GM08714 (cell line): ENCODE measurements around the gene BCL6B.
"Not testable (repeated sequence)": the region's sequence is repeated elsewhere in the genome, so short reads cannot be mapped to it uniquely, and the experiment has no call there.

Experiments used
- H3K4me3 ChIP-seq: fragments of 200-500 bp; sonication (Bioruptor generic); 2 replicates; pipeline ENCODE4 v1.5.1; 2014; ENCODE audit warnings: mild to moderate bottlenecking, low read length, inconsistent platforms
- ZNF274 ChIP-seq: IDR thresholded peaks from 2 replicates; pipeline ENCODE4 v1.6.1; 2012; ENCODE audit warnings: mild to moderate bottlenecking, low read depth, low read length

BCL6B gene

DNA sequence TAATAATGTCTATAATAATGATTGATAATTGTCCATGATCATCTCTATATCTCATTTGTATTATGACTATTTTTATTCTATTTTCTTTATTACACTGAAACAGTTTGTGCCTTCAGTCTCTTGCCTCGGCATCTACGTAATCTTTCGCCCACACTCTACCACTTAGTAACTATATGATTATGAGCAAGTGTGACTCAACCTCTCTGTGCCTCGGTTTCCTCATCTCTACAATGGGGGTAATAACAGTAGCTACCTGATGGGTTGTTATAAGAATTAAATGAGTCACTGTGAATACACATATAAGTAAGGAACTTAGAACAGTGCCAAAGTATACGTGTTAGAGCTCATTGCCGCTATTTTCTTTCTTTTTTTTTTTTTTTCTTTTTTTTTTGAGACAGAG lies 24.7 kb downstream of the BCL6B start:
- TF ChIP-seq ZNF274: no peak
- no peak overlapping the region for H3K4me3 ChIP-seq

DNA sequence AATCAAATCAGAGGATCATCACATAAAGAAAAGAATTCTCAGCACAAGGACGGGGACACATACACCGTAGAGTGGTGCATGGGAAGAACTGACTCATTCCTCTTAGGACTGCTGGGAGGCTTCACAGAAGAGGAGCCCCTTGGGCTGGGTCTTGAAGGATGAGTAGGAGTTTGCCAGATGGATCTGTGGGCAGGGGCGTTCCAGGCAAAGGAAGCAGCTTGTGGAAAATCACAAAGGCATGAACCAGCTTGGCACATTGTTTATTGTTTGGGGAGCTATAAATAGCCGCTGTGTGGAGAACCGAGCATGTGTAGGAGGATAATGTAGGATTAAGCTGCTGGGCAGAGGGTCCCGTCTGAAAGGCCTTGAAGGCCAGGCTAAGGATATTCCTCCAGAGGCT lies 26.1 kb downstream of the BCL6B start:
- no peak for TF ChIP-seq ZNF274
- no peak overlapping the region for H3K4me3 ChIP-seq

DNA sequence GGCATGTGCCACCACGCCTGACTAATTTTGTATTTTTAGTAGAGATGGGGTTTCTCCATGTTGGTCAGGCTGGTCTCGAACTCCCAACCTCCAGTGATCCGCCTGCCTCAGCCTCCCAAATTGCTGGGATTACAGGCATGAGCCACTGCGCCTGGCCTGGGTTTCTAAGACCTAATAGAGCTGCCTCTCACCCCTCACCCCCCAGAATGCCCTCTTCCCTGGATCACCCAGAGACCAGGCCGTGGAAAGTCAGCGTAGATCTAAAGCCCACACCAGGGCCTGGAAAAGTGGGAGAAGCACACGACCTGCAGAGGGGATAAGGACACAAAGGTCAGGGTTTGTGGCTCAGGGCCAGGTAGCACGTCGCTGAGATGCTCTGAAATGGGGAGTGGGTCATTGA lies 27.7 kb downstream of the BCL6B start:
- H3K4me3 ChIP-seq: not testable (repeated sequence)

DNA sequence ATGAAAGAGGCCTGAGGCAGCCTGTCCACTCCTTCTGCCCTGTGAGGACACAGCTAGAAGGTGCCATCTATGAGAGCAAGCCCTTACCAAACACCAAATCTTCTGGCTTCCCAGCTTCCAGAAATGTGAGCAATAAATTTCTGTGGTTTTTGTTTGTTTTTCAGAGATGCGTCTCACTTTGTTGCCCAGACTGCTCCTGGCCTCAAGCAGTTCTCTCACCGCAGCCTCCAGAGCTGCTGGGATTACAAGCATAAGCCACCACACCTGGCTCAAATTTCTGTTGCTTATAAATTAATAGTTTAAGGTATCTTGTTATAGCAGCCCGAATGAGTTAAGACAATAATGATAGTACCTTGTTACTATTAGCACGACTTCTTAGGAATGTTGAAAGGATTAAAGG lies 33.5 kb downstream of the BCL6B start:
- TF ChIP-seq ZNF274: no peak
- no peak overlapping the region for H3K4me3 ChIP-seq

DNA sequence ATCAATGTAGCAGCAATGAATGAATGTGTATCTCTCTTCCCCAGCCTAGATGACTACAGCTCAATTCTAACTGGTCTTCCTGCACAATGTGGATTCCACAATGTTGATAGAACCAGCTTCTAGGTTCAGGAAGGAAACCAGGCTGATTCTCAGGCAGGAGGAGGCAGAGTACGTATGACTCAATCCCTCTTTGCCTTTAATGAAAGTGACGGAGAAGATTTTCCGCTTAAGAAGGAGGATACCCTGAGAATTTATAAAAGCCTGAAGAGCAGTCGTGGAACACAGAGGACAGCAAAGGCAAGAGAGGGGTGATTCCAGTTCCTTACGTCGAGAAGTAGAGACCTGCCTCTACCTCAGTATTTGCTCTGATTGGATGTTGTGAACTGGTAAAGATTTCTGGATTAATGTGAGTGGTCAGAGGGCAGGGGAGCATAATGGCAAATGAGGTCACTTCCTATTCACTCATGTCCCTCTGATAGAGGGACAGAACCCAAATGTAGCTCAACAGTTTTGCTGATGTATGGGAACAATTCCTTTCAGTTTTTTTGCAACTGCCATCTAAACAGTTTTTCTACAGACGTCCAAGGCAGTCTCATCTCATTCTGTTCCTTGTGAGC lies 36.1 kb downstream of the BCL6B start:
- H3K4me3 ChIP-seq: no peak overlapping the region
- no peak for TF ChIP-seq ZNF274

DNA sequence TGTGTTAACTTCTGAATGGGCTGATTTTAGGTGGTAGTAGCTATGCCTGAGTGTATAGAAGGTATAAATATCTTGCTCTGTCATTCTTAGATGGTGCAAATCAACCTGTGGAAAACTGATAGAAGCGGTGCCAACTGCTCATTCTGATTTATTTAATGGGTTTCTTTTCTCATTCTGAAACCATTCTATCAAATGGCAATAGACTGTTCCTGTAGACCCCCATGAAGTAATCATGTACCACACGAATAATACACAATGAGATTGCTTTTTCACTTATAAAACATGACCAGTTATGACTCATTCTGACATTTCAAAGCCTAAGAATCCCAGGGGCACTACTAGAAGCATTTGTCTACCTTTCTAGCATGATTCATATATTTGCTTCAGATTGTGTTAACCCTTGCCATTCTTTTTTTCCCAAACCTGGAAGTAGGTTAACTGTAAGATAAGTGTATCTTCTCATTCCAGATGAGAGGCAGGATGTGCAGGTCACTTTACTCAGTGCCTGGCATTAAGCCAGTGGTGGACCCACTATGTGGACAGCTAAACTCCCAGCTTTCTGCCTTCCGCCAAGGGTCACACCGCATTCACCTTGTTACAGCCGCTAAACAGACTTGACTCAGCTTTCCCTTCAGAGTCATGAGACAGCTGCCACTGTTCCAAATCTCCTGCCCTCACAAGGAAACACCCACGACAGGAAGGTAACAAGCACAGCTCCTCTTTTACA lies 37.5 kb downstream of the BCL6B start:
- TF ChIP-seq ZNF274: no peak
- H3K4me3 ChIP-seq: no peak overlapping the region

DNA sequence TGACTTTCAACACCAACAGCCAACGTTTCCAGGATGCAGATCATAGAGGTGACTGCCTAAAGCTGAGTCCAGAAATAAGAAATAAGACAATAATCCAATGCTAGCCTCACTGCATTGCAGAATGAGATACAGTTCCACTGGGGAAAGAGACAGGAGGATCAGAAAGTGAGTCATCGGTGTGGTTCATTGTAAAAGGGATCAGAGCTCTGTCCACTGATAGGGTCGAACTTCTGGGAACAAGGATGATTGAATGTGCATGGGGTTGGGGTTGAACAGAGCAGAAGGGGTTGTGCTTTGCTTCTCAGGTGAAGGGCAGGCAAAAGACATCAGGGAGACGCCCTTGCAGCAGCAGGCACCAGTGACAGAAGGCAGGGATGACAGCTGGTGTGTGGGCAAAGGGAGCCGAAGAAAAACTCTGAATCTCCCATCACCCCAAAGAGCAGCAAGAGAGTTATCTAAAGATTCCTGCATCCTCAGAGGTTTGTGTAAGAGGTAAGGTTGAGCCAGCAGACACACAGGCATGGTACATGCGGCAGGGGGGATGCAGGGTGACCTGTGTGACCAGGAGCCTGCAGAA lies 40.8 kb downstream of the BCL6B start:
- no peak for TF ChIP-seq ZNF274
- H3K4me3 ChIP-seq: no peak overlapping the region

DNA sequence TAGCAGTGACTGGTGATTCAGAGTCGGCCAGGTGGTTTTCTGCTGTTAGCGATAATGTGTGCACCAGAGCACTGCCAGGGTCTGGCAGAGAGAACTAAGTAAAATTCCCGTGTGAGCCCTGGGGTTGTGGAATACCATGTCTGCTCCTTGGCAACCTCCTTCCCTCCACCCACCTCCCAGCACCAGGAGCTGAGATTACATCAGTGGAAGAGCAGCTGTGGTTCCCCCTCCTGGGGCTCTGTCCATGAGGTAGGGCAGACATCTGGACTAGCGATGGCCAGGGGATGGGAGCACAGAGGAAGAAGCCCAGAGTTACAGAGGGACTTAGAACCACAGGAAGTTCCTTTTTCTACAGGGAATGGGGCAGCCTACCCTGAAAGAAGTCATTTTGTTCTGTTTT lies 41.4 kb downstream of the BCL6B start:
- TF ChIP-seq ZNF274: no peak
- H3K4me3 ChIP-seq: no peak overlapping the region

DNA sequence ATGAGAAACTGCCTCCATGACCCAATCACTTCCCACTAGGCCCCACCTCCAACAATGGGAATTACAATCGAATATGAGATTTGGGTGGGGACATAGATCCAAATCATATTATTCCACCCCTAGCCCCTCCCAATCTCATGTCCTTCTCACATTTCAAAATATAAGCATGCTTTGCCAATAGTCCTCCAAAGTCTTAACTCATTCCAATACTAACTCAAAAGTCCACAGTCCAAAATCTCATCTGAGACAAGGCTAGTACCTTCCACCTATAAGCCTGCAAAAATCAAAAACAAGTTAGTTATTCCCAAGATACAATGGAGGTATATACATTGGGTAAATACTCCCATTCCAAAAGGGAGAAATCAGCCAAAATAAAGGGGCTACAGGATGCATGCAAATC lies 44.3 kb downstream of the BCL6B start:
- TF ChIP-seq ZNF274: no peak

DNA sequence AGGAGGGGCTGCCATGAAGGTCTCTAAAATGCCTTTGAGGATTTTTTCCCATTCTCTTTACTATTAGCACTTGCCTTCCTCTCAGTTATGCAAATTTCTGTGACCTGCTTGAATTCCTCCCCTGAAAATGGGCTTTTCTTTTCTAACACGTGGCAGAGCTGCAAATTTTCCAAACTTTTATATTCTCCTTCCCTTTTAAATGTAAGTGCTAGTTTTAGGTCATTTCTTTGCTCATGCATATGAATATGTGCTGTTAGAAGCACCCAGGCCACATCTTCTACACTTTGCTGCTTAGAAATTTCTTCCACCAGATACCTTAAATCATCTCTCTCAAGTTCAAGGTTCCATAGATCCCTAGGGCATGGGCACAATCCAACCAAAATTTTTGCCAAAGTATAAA lies 45.4 kb downstream of the BCL6B start:
- H3K4me3 ChIP-seq: no peak overlapping the region
- no peak for TF ChIP-seq ZNF274

More for the DNA sequence above, 44.3 kb downstream of the BCL6B start:
- no peak overlapping the region for H3K4me3 ChIP-seq

DNA sequence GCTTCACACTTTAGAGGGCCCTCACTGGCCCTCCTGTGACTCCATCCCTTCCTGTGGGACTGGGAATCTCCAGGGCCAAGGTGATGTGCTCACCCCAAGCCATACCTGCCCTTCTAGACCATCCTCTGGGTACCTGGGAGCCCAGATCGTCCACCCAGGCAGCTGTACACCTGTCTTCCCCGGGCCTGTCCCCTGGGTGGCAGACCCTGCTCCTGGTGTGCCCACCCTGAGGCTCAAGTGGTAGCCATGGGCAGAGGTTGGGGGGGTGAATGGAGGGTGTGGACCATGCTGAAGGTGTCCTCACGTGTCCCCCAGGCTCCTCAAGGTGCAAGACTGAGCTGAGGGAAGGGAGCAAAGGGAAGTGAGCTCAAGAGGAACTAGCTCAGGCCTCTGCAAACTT lies 47.9 kb downstream of the BCL6B start:
- H3K4me3 ChIP-seq: no peak overlapping the region
- TF ChIP-seq ZNF274: no peak

DNA sequence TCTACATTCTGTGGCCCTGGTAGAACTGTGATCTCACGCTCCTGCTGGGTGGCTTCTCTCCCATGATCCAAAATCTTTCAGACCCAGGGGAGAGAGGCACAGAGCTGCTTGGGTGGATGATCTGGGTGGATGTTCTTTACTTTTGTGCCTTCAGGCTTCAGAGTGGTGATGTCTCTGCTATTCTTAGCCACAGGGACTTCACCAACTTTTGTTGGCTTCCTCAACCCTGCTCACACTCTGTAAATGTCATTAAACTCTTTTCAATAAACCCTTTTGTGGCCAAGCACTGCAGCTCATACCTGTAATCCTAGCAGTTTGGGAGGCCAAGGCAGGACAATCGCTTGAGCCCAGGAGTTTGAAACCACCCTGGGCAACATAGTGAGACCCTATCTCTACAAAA lies 49.6 kb downstream of the BCL6B start:
- TF ChIP-seq ZNF274: no peak
- H3K4me3 ChIP-seq: no peak overlapping the region

DNA sequence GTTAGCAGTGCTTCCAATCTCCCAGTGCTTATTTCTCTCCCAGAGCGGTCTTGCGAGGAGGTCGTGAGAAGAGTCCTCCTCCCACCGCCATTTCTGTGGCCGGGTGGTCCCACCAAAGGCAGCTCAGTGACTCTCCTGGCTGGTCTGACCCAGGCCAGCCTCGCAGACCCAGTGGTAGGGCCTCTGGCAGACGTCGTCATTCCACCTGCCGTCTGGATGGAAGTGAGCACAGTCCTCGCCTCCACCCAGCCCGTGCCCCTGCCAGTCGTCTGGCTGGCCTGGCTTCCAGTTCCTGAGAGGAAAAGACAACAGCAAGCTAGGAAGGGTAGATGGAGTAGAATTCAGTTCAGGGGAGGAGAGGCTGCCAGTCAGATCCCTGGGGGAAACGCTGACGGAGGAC lies 52.1 kb downstream of the BCL6B start:
- no peak overlapping the region for H3K4me3 ChIP-seq
- TF ChIP-seq ZNF274: no peak

DNA sequence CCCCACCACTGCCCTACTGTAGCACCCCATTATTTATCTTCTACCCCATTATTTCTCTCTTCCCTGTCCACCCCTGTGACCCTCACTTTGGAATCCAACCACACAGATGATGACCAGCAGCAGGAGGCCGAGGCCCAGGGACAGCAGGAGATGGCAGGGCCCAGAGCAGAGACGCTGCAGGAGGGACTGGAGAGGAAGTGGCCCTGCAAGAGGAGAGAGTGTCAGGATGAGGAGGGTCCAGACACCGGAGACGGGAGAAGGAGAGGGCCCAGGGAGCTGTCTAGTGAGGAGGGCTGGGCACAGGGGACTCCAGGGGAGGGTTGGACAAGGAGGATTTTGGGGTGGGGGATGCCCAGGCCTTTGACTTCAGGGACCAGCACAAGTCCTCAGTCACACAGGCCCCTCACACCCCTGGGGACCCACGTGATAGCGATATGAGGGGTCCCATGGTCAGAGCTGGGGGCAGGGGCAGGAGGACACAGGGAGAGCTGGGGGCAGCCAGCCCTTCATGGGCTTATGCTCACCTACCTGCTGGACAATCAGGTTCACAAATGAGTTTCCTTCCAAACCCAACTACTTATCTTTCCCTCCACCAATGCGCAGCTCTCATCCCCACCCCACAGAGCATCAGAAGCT lies 55.2 kb downstream of the BCL6B start:
- TF ChIP-seq ZNF274: no peak
- no peak overlapping the region for H3K4me3 ChIP-seq

DNA sequence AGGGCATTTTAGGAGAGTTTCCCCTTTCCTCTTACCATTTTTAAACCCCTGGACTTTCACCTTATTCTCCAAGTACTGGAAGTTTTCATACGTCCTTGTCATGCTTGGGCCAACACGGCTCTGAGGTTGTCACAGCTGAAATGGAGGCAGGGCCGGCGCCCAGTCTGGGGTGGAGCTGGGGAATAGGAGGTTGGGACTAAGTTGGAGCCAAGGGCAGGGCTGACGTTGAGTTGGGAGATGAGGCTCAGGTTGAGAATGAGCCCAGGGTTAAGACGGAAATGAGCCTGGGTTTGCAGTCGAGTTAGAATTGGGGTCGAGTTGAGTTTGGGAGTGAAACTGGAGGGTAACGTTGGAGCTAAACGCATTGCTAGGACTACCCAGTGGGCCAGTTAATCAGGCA lies 55.9 kb downstream of the BCL6B start:
- H3K4me3 ChIP-seq: no peak overlapping the region
- no peak for TF ChIP-seq ZNF274
